NCI-H2029 treated with DMSO at 0.1 percent for 48 hours (cell line): ENCODE data around the gene ALG12.
"Not testable (repeated sequence)": the region's sequence is repeated elsewhere in the genome, so short reads cannot be mapped to it uniquely, and the experiment has no call there.

Experiments
- DNase-seq: peaks from one replicate; lab custom pipeline; 2025; lab: John Stamatoyannopoulos, UW

The ALG12 gene

DNA sequence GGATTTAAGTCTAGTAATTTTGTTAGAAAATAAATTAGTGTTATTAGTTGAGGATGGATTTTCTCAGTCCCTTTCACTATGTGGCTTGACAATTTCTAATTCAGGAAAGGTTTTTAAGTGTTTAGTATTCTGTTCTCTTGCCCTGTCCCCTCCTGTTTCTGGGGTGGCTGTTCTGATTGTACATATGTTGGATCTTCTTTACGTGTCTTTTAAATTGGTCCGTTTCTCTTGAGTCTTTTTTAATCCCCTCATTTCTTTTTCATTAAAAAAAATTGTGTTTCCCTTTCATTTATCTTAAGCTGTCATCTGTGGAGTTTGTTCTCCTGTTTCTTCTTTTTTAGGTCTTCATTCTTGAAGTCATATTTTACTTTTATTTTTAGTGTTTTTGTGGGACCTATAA, 52.1 kb downstream of the ALG12 start:
- DNase-seq, result no peak

DNA sequence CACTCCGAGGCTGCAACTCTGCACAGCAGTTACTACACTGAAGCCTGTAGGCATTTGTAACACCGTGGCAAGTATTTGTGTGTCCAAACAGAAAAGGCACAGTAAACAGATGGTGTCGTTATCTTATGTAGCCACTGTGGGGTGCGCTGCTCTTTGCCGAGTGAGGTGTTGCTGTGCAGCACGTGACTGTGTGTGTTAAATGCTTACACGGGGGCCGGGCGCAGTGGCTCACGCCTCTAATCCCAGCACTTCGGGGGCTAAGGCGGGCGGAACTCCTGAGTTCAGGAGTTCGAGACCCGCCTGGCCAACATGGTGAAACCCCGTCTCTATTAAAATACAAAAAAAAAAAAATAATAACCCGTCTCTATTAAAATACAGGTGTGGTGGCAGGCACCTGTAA, 53.1 kb downstream of the ALG12 start:
- DNase-seq, result no peak

- no peak for DNase-seq
Measured at GRCh38 chr22:49863931-49864330, 54.3 kb downstream of the ALG12 start.

GRCh38 chr22:49862496-49862776, 55.8 kb downstream of the ALG12 start:
- no peak for DNase-seq

DNA sequence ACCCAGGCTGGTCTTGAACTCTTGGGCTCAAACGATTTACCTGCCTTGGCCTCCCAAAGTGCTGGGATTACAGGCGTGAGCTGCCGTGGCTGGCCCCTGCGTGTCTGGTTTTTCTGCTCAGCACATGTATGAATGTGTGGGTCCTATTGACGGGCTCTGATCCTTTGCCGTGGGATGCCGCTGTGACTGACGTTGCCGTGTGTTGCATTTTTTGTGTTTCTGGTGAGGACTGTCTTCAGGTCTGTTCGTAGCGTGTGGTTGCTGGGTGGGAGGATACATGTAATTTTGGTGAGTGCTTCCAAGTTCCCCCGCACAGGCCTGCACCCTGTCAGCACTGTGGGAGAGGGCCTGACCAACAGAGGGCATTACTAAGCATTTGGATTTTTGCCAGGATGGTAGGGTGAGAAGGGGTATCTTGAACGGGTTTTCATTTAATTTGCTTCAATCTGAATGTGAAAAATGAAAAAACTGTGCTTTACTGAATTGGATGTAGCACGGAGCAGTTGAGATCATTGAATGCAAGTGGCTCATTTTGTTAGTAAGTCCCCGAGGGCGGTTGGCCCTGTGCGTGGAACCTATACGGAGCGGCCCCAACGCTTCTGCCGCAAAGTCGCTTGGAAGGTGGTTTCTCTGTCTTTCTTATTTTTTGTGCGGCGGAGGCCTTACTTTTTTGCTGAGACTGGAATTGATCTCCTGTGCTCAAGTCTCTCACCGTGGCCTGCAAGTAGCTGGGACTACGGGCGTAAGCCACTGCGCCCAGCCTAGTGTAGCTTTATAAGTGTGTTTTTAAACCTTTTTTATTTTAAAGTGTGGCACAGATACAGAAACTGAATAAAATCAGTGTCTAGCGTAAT, 56.4 kb downstream of the ALG12 start:
- no peak for DNase-seq

- no peak for DNase-seq
Measured at GRCh38 chr22:49858827-49859226, 59.4 kb downstream of the ALG12 start.

DNA sequence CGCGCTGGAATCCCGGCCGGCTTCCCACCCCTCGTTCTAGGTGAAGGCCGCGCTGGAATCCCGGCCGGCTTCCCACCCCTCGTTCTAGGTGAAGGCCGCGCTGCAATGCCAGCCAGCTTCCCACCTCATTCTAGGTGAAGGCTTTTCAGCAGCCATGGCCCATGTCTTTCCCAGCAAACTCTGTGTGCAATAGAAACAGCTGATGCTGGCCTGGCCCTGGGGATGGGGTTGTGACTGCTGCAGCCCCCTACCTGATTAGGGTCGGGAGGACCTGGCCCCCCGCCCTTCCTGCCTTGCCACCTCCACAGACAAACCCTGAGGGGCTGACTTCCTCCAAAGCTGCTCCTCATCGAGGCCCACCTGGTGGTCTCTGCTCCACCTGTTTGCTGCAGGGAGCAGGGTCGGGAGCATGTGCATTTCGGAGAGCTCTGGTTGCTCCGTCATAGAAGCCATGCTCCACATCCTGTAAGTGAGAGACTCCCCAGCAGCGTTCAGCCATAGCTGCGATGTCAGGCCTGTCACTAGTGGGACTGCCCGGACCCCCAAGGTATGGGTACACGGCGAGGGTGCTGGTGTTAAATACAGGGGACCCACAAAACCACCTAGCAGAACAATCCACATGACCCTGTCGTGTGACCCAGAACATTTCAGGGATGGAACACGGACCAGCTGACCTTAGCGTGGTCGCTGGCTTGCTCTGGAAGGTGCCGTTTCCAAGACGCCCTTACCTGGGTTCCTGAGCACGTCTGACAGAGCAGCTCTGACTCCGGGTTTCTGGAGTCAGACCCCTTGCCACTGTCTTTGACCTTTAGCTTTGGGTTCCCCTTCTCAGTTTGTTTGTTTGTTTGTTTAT, 61.2 kb downstream of the ALG12 start:
- no peak for DNase-seq

GRCh38 chr22:49856343-49856742, 61.9 kb downstream of the ALG12 start:
- DNase-seq, result no peak

DNA sequence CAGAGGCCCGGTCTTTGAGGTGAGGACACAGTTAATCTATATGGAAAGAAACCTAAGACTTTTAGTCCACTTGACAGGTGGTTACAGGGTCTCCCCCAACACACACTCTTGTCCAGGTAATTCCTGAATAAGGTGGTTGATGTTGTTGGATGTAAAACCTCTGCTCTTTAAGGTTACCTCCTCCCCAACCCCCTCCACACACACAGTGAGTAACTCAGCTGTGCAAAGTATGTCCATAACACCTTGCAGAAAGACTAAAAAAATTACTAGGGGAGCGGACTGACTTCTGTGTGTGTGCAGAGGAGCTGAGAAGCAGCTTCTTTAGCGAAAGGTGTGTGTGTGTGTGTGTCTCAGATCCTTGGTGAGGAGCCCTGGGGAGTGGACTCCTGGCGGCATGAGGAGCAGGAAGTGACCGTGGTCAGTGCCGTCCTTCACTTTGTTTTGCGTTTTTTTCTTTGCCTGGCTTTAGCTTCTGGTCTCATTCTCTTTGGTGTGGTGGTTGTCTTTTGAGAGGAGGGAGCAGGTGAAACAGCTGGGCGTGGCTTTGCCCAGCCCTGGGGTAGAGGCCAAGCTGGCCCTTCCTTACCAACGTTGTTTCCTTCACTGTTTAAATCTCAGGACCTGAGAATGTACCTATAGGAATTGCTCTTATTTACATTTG, 62.9 kb downstream of the ALG12 start:
- DNase-seq, result no peak

DNA sequence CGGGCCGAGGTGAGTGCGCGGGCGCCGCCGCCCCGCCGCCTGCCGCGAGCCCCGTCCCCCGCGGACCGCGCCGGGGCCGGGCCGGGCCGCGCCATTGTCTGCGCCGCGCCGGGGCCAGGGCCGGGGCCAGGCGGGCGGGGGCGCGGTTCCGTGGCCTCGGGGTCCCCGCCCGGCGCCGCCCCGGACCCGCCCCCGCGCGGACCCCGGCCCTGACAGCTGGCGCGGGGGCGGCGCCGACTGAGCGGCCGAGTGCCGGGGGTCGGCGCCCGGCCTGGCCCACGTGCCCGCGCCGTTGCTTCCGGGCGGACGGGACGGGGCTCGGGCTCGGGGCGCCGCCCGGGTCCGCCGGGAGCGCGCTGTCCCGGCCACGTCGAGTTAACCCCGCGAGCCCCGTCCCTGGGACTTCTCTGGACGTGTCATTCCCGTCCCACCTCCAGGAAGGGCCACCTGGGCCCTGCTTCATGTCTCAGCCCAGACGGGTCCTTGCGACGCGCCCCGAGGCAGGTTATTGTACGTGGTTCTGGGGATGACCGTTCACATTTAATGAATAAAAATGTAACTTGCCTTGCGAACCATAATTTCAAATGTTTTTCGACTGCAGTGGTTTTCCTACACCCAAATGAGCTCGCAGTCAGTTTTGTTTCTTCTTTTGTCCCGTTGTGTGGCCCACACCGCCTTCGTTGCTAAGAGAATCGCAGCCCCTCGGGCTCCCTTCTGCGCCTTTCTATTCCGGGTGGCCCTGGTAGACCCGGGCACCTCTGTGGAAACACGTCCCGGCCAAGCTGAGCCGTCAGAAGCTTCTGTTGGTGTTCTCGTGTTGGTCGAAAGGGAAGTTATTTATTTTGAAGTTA, 64.0 kb downstream of the ALG12 start:
- no peak for DNase-seq

GRCh38 chr22:49852898-49853894, 65.0 kb downstream of the ALG12 start, which contains the start of gene ZBED4:
Gene ZBED4 (plus strand): TSS chr22:49853844. CDS start chr22:49883663, 29,819 bp downstream.
- DNase-seq, result peak; percentile 35

DNA sequence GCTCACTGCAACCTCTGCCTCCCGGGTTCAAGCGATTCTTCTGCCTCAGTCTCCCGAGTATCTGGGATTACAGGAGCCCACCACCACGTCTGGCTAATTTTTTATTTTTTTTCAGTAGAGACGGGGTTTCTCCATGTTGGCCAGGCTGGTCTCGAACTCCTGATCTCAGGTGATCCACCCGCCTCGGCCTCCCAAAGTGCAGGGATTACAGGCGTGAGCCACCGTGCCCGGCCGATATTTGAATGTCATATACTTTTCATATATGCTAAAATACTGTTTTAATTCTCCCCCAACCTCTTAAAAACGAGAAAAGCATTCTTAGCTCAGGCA, 65.7 kb downstream of the ALG12 start:
- not testable (repeated sequence) for DNase-seq

- no peak for DNase-seq
Measured at GRCh38 chr22:49850959-49851802, 67.1 kb downstream of the ALG12 start.
